GM12878 (cell line): ENCODE results near the gene MYO15A. TPM values are rescaled to one million over a fixed set of nuclear protein-coding genes. Genes with fewer than 3 reads are reported as not detected.

Experiments
- ATAC-seq: fragments of 200-7000 bp; cut with Tn5 transposase; 3 replicates; pipeline ENCODE4 v1.9.1; 2020; ENCODE audit warnings: mild to moderate bottlenecking, moderate library complexity
- BruUV-seq: library from RNA; stranded (reverse); fragments of 400-500 nt; replicated peaks from 2 replicates; lab custom pipeline; 2021; lab: Mats Ljungman, UMichigan
- CTCF ChIA-PET: fragments of 300-600 bp; sonication (Branson Sonifier 250); formaldehyde crosslinking; extraction: SDS; loops from one replicate; lab custom pipeline; 2021; ENCODE audit warnings: inconsistent platforms; lab: Yijun Ruan, JAX
- POLR2A ChIA-PET: fragments of 350-600 bp; formaldehyde crosslinking; extraction: SDS; loops from one replicate; lab custom pipeline; 2021; ENCODE audit warnings: inconsistent platforms; lab: Charles Lee
- RAD21 ChIA-PET: fragments of 300-600 bp; sonication (Branson Sonifier 250); formaldehyde crosslinking; loops from one replicate; lab custom pipeline; 2023; ENCODE audit warnings: antibody characterized with exemption; ENCODE audit not compliant: unreplicated experiment; lab: Charles Lee
- SMC1A ChIA-PET: fragments of 300-600 bp; sonication (Branson Sonifier 250); formaldehyde crosslinking; loops from one replicate; lab custom pipeline; 2023; ENCODE audit not compliant: unreplicated experiment, uncharacterized antibody; lab: Charles Lee
- DNase-seq: peaks from one replicate; pipeline ENCODE4 v3.0.0-alpha.2; 2011; ENCODE audit warnings: low read depth, low spot score
- FAIRE-seq: peaks from 3 replicates; lab custom pipeline; 2011; peaks lifted over from hg19 to GRCh38; lab: Jason Lieb, UNC
- H2AFZ ChIP-seq: 2 replicates; pipeline ENCODE4 v1.6.0; 2011; ENCODE audit warnings: low read depth, low read length, control low read depth; ENCODE audit not compliant: control insufficient read depth
- H3K27ac ChIP-seq: 2 replicates; pipeline ENCODE4 v1.5.1; 2011; ENCODE audit warnings: control low read depth; ENCODE audit not compliant: control insufficient read depth, insufficient read depth
- H3K27me3 ChIP-seq, 2 experiments: replicated peaks in 1 of 2; 2 replicates each; pipeline versions ENCODE4 v1.6.0 to v1.6.1; 2011; ENCODE audit warnings: low read length in 1 of 2; ENCODE audit not compliant: control insufficient read depth in 2 of 2, insufficient read depth in 2 of 2
- H3K36me3 ChIP-seq, 2 experiments: 2 replicates each; pipeline ENCODE4 v1.5.1; 2011; ENCODE audit warnings: low read length in 1 of 2; ENCODE audit not compliant: control insufficient read depth in 2 of 2, insufficient read depth in 2 of 2
- H3K4me1 ChIP-seq: 2 replicates; pipeline ENCODE4 v1.6.1; 2011; ENCODE audit warnings: mild to moderate bottlenecking, low read length, moderate library complexity, mixed read lengths; ENCODE audit not compliant: control insufficient read depth, insufficient read depth
- H3K4me2 ChIP-seq: 2 replicates; pipeline ENCODE4 v1.6.0; 2011; ENCODE audit warnings: control low read depth; ENCODE audit not compliant: control insufficient read depth, insufficient read depth
- H3K4me3 ChIP-seq: fragments of 200-600 bp; sonication (generic); 2 replicates; pipeline ENCODE4 v1.5.1; 2016
- H3K79me2 ChIP-seq: 2 replicates; pipeline ENCODE4 v1.6.0; 2011; ENCODE audit warnings: low read length; ENCODE audit not compliant: control insufficient read depth, insufficient read depth
- H3K9ac ChIP-seq: 2 replicates; pipeline ENCODE4 v1.8.0; 2011; ENCODE audit warnings: low read length, control low read depth, mixed read lengths; ENCODE audit not compliant: control insufficient read depth, insufficient read depth
- H3K9me3 ChIP-seq: replicated peaks from 3 replicates; pipeline ENCODE4 v1.5.1; 2011; ENCODE audit warnings: mild to moderate bottlenecking, low read length; ENCODE audit not compliant: control insufficient read depth, insufficient read depth
- H4K20me1 ChIP-seq: 2 replicates; pipeline ENCODE4 v1.6.0; 2011; ENCODE audit not compliant: control insufficient read depth, insufficient read depth
- ETV6 ChIP-seq, 2 experiments: fragments of 450-650 bp in 1 of 2; IDR thresholded peaks in 1 of 2; conservative IDR thresholded peaks in 1 of 2; 2 replicates each; pipeline ENCODE4 v1.6.1; 2014; ENCODE audit warnings: antibody characterized with exemption in 1 of 2, borderline replicate concordance in 1 of 2, low read depth in 1 of 2, mild to moderate bottlenecking in 1 of 2, moderate library complexity in 1 of 2
- HCFC1 ChIP-seq: fragments of 150-350 bp; IDR thresholded peaks from 2 replicates; pipeline ENCODE4 v1.6.1; 2014; ENCODE audit warnings: low read length
- NR2C2 ChIP-seq: IDR thresholded peaks from 2 replicates; pipeline ENCODE4 v1.6.1; 2011; ENCODE audit warnings: borderline replicate concordance, low read depth; ENCODE audit not compliant: control insufficient read depth, insufficient read length
- PAX5 ChIP-seq: IDR thresholded peaks from 2 replicates; pipeline ENCODE4 v1.6.1; 2011; ENCODE audit warnings: low read depth, low read length, borderline replicate concordance
- RFX5 ChIP-seq: IDR thresholded peaks from 2 replicates; pipeline ENCODE4 v1.6.1; 2011; ENCODE audit warnings: low read depth, low read length, improper control_type of control experiment
- STAT1 ChIP-seq: fragments of 450-650 bp; conservative IDR thresholded peaks from 2 replicates; pipeline ENCODE4 v1.6.1; 2014; ENCODE audit warnings: antibody characterized with exemption, mild to moderate bottlenecking
- TBL1XR1 ChIP-seq: IDR thresholded peaks from 2 replicates; pipeline ENCODE4 v1.6.1; 2012; ENCODE audit warnings: low read depth, low read length, improper control_type of control experiment
- WRNIP1 ChIP-seq: IDR thresholded peaks from 2 replicates; pipeline ENCODE4 v1.6.1; 2011; ENCODE audit warnings: low read depth, low read length, improper control_type of control experiment, borderline replicate concordance
- ZNF384 ChIP-seq: IDR thresholded peaks from 2 replicates; pipeline ENCODE4 v1.6.1; 2012; ENCODE audit warnings: low read depth, mild to moderate bottlenecking, low read length, improper control_type of control experiment, borderline replicate concordance
- ZNF622 ChIP-seq: fragments of 450-650 bp; IDR thresholded peaks from 2 replicates; pipeline ENCODE4 v1.6.1; 2017; ENCODE audit warnings: mild to moderate bottlenecking, inconsistent platforms
- WGBS: methylation state at CpG from one replicate; pipeline ENCODE4 v1.1.6; 2016; ENCODE audit warnings: low lambda C conversion rate; ENCODE audit not compliant: insufficient replicate concordance, insufficient coverage; ENCODE audit errors: missing lambda C conversion rate; 5-methylcytosine and 5-hydroxymethylcytosine counted together
- in situ Hi-C: fragments of 300-500 bp; cut with MboI; formaldehyde crosslinking; loops from 9 replicates; pipeline ENCODE4 v1.14.3; 2018; ENCODE audit warnings: mixed read lengths
- intact Hi-C: fragments of 100-400 bp; cut with micrococcal nuclease; formaldehyde crosslinking; loops from one replicate; pipeline ENCODE4 v1.14.2; 2022; ENCODE audit not compliant: unreplicated experiment
- polyA plus RNA-seq, 11 experiments: library from polyadenylated mRNA; depleted of rRNA in 4 of 11; unstranded in 6 of 11; stranded (reverse) in 5 of 11; fragments of >200 nt; fragmentation: Nextera tagmentation in 4 of 11; fragmentation: Illumina TruSeq in 1 of 11; extraction: Ambion mirVana in 4 of 11; extraction: Trizol in 1 of 11; gene quantifications; 1 replicate in 1 of 11; 2 replicates in 10 of 11; pipeline versions ENCODE4 v1.2.1 to v1.2.3, GENCODE V29; 2011 to 2016; ENCODE audit warnings: inconsistent platforms in 2 of 11, missing spikeins in 2 of 11, low read depth in 1 of 11
- total RNA-seq, 4 experiments: library from RNA; depleted of rRNA in 3 of 4; stranded (reverse); fragments of >200 nt in 3 of 4; fragmentation: Illumina TruSeq in 1 of 4; extraction: Trizol in 1 of 4; gene quantifications; 2 replicates each; pipeline versions ENCODE4 v1.2.1 to v1.2.3, GENCODE V29; 2013 to 2021
- TF ChIP-seq, protein P1 (sequence below): fragments of 450-650 bp; IDR thresholded peaks from 2 replicates; pipeline ENCODE4 v1.6.1; 2016; ENCODE audit warnings: mild to moderate bottlenecking
- TF ChIP-seq, protein P2 (sequence below): IDR thresholded peaks from 2 replicates; pipeline ENCODE4 v1.6.1; 2012; ENCODE audit warnings: low read depth, low read length, improper control_type of control experiment
- TF ChIP-seq, protein P3 (sequence below): fragments of 150-350 bp; IDR thresholded peaks from 2 replicates; pipeline ENCODE4 v1.6.1; 2016; ENCODE audit warnings: low read depth, low read length
- TF ChIP-seq, protein P4 (sequence below): fragments of 450-650 bp; IDR thresholded peaks from 2 replicates; pipeline ENCODE4 v1.6.1; 2017; ENCODE audit warnings: borderline replicate concordance

Gene MYO15A
- total and polyA plus RNA-seq, 10 of the 15 experiments (the other 5 are each of a cell fraction or from before 2014, with no cell fraction given) = 0.03 to 0.77 (median 0.21) TPM; not detected in 4

GRCh38 chr17:18161207-18162145 is 52.9 kb downstream of the MYO15A start (continued):
- TF ChIP-seq, protein P1, sequence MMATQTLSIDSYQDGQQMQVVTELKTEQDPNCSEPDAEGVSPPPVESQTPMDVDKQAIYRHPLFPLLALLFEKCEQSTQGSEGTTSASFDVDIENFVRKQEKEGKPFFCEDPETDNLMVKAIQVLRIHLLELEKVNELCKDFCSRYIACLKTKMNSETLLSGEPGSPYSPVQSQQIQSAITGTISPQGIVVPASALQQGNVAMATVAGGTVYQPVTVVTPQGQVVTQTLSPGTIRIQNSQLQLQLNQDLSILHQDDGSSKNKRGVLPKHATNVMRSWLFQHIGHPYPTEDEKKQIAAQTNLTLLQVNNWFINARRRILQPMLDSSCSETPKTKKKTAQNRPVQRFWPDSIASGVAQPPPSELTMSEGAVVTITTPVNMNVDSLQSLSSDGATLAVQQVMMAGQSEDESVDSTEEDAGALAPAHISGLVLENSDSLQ = peak; percentile 71

DNA sequence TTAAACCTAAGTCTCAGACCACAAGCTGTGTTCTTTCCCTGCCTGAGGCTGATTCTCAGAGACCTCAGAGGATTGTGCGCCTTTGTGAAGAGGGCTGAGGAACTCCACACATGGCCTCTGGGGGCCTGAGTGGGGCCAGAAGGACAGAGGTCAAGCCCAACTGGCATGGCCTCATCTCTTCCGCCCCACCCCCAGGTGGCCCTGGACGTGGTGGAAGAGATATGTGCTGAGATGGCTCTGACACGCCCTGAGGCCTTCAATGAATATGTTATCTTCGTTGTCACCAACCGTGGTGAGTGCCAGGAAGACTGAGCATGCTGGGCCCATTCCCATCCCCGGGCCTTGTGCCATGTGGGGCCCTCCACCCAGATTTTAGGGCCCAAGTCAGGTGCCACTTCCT is 55.0 kb downstream of the MYO15A start:
- SMC1A ChIA-PET = no interaction called here
- H3K9ac ChIP-seq = no peak overlapping the region
- no peaks in the 10 kb centered on the region for H4K20me1 ChIP-seq
- no TSS peak for BruUV-seq
- POLR2A ChIA-PET = no interaction called here
- in situ Hi-C loops = no loop called here
- no peak for FAIRE-seq
- no peaks in the 10 kb centered on the region for H3K27me3 ChIP-seq
- CTCF ChIA-PET = no interaction called here
- RAD21 ChIA-PET = interaction anchor here (0.8 kb wide), 1 partner anchor 9 kb away, joined by 3 read pairs; no protein-coding TSS in a partner anchor
- no peak overlapping the region for H2AFZ ChIP-seq
- no peak overlapping the region for H3K4me2 ChIP-seq
- intact Hi-C loops = no loop called here
- no peaks in the 10 kb centered on the region for H3K79me2 ChIP-seq
- H3K4me3 ChIP-seq = no peak overlapping the region
- no peak overlapping the region for H3K27ac ChIP-seq
- peaks cover 29% of the 10 kb centered on the region for H3K4me1 ChIP-seq
- H3K9me3 ChIP-seq = no peaks in the 10 kb centered on the region; the same call in 2 of the 3 replicates
- ATAC-seq = no peak
- H3K36me3 ChIP-seq = no peaks in the 10 kb centered on the region
- no peak for DNase-seq
- WGBS = 48% methylated on average over 7 of the region's 7 CpGs
- TF ChIP-seq WRNIP1 (no peak), NR2C2 (no peak), ETV6 (conservative IDR thresholded peaks at IDR 0.05 in 1 of 2, IDR thresholded peaks at IDR 0.05 in 1 of 2; ENCODE audit: borderline replicate concordance in 1 of 2, low read depth in 1 of 2) (no peak), STAT1 (no peak), ZNF384 (no peak), ZNF622 (no peak), HCFC1 (no peak), TBL1XR1 (no peak), PAX5 (no peak), RFX5 (no peak)
- TF ChIP-seq, protein P2, sequence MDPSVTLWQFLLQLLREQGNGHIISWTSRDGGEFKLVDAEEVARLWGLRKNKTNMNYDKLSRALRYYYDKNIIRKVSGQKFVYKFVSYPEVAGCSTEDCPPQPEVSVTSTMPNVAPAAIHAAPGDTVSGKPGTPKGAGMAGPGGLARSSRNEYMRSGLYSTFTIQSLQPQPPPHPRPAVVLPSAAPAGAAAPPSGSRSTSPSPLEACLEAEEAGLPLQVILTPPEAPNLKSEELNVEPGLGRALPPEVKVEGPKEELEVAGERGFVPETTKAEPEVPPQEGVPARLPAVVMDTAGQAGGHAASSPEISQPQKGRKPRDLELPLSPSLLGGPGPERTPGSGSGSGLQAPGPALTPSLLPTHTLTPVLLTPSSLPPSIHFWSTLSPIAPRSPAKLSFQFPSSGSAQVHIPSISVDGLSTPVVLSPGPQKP = no peak
- TF ChIP-seq, protein P3, sequence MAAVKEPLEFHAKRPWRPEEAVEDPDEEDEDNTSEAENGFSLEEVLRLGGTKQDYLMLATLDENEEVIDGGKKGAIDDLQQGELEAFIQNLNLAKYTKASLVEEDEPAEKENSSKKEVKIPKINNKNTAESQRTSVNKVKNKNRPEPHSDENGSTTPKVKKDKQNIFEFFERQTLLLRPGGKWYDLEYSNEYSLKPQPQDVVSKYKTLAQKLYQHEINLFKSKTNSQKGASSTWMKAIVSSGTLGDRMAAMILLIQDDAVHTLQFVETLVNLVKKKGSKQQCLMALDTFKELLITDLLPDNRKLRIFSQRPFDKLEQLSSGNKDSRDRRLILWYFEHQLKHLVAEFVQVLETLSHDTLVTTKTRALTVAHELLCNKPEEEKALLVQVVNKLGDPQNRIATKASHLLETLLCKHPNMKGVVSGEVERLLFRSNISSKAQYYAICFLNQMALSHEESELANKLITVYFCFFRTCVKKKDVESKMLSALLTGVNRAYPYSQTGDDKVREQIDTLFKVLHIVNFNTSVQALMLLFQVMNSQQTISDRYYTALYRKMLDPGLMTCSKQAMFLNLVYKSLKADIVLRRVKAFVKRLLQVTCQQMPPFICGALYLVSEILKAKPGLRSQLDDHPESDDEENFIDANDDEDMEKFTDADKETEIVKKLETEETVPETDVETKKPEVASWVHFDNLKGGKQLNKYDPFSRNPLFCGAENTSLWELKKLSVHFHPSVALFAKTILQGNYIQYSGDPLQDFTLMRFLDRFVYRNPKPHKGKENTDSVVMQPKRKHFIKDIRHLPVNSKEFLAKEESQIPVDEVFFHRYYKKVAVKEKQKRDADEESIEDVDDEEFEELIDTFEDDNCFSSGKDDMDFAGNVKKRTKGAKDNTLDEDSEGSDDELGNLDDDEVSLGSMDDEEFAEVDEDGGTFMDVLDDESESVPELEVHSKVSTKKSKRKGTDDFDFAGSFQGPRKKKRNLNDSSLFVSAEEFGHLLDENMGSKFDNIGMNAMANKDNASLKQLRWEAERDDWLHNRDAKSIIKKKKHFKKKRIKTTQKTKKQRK = no peak
- TF ChIP-seq, protein P4, sequence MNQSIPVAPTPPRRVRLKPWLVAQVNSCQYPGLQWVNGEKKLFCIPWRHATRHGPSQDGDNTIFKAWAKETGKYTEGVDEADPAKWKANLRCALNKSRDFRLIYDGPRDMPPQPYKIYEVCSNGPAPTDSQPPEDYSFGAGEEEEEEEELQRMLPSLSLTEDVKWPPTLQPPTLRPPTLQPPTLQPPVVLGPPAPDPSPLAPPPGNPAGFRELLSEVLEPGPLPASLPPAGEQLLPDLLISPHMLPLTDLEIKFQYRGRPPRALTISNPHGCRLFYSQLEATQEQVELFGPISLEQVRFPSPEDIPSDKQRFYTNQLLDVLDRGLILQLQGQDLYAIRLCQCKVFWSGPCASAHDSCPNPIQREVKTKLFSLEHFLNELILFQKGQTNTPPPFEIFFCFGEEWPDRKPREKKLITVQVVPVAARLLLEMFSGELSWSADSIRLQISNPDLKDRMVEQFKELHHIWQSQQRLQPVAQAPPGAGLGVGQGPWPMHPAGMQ = no peak
